Measurements from ENCODE around the gene POMP.

The POMP gene

DNA sequence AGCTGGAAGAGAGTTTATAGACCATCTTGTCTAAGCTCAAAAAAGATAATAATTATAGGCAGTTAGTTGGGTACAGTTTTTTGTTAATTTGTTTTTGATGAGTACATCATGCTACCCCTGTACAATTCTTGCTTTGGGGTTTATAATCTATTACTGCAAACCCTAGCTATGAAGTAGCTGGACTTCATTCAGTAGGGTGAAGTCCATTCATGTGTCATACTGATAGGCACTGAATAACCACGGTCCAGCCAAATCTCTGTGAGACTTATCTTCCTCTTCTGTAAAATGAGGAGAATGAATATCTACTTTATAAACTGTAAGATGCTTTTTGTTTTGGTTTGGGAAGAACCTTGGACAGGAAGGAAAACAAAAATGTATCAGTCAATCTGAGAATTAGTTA is 40.3 kb downstream of the POMP start:
- ATAC-seq: no peak
- Mint-ChIP-seq H3K9me3 (no peaks in the 10 kb centered on the region), H3K4me3 (no peak overlapping the region), H3K27ac (no peak overlapping the region), H3K36me3 (ENCODE audit: low read depth) (peaks cover 29% of the 10 kb centered on the region), H3K27me3 (no peaks in the 10 kb centered on the region), H3K4me1 (no peaks in the 10 kb centered on the region)
- no peak for DNase-seq

DNA sequence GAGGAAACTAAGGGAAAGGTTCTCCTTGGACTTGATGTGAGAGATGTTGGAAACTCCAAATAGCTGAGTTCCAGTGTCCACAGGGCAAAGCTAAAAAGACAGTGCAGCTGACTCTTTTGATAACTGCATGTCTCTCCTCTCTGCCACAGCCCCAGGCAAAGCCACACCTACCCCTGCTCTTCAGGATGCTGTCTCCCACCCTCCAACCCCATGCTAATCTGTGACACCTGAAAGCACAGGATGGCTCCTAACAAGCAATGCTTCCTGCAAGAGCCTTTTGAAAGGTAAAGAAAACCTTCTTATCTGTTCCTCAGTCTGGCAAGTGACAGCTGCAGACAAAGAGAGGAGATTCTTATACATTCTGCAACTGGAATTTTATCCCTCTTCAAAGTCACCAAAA is 45.4 kb downstream of the POMP start:
- no peak for DNase-seq
- Mint-ChIP-seq H3K9me3 (no peaks in the 10 kb centered on the region), H3K27ac (no peak overlapping the region), H3K36me3 (ENCODE audit: low read depth) (peaks cover 27% of the 10 kb centered on the region), H3K4me3 (no peak overlapping the region), H3K27me3 (no peaks in the 10 kb centered on the region), H3K4me1 (peaks cover 11% of the 10 kb centered on the region)
- no peak for ATAC-seq

- no peaks in the 10 kb centered on the region for H3K27me3 Mint-ChIP-seq
- DNase-seq: no peak
- no peak overlapping the region for H3K27ac Mint-ChIP-seq
- no peak for ATAC-seq
- no peaks in the 10 kb centered on the region for H3K9me3 Mint-ChIP-seq
- H3K4me3 Mint-ChIP-seq: no peak overlapping the region
- H3K36me3 Mint-ChIP-seq (ENCODE audit: low read depth): peaks cover 27% of the 10 kb centered on the region
- H3K4me1 Mint-ChIP-seq: peaks cover 11% of the 10 kb centered on the region
Measured at GRCh38 chr13:28704919-28705318, 46.0 kb downstream of the POMP start.

GRCh38 chr13:28705461-28706083 is 46.6 kb downstream of the POMP start:
- Mint-ChIP-seq H3K9me3 (no peaks in the 10 kb centered on the region), H3K27ac (no peak overlapping the region), H3K36me3 (ENCODE audit: low read depth) (peaks cover 22% of the 10 kb centered on the region), H3K4me1 (peaks cover 11% of the 10 kb centered on the region), H3K27me3 (no peaks in the 10 kb centered on the region), H3K4me3 (no peak overlapping the region)
- ATAC-seq (no peak), DNase-seq (no peak)

DNA sequence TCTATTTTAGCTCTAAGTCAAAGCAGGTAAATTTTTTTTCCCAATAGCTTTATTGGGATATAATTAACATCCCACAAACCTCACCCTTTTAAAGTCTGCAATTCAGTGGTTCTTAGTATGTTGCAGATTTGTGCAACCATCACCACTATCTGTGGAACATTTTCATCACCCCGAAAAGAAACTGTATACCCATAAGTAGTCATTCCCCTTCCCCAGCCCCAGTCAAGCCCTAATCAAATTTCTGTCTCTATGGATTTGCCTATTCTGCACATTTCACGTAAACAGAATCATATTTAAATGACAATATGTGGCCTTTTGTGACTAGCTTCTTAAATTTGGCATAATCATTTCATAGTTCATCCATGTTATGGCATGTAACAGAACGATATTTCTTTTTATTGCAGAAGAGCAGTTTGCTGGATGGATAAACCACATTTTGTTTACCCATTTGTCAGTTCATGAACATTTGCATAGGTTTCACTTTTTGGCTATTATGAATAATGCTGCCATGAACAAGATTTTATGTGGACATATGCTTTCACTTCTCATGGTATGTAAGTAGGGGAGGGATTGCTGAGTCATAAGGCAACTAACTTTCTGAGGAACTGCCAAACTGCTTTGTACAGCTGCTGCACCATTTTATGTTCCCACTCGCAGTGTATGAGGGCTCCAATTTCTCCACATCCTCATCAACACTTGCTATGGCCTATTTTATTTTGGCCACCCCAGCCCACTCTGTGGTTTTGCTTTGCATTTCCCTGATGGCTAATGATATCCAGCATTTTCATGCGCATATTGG is 48.9 kb downstream of the POMP start:
- Mint-ChIP-seq H3K4me3 (no peak overlapping the region), H3K27me3 (no peaks in the 10 kb centered on the region), H3K36me3 (ENCODE audit: low read depth) (peaks cover 13% of the 10 kb centered on the region)

DNA sequence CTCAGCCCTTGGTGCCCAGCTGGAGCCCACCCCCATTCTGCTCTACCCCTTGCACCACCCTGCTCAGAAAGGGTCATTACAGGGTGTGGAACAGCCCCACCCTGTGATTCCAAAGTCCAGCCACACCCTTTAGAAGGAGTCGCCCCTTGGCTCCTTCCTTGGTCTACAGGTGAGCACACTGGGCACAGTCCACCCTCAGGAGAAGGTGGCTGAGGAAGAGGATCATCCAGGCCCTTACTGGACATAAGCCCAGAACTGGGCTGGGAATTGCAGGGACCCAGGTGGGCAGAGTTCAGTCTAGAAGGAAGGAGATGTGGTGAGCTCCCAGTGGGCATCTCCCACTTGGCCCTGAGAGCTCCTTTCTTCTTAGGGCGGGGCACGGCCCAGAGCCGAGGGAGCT is 51.2 kb downstream of the POMP start:
- Mint-ChIP-seq H3K9me3 (no peaks in the 10 kb centered on the region), H3K27ac (no peak overlapping the region), H3K27me3 (no peaks in the 10 kb centered on the region), H3K36me3 (ENCODE audit: low read depth) (peaks cover 7% of the 10 kb centered on the region), H3K4me3 (no peak overlapping the region), H3K4me1 (peaks cover 14% of the 10 kb centered on the region)
- ATAC-seq (no peak), DNase-seq (no peak)

More for the DNA sequence above, 48.9 kb downstream of the POMP start:
- Mint-ChIP-seq H3K9me3 (no peaks in the 10 kb centered on the region), H3K4me1 (peaks cover 11% of the 10 kb centered on the region), H3K27ac (no peak overlapping the region)
- ATAC-seq (peak; percentile 80), DNase-seq (no peak)

GRCh38 chr13:28714651-28715050 is 55.7 kb downstream of the POMP start:
- Mint-ChIP-seq H3K27me3 (no peaks in the 10 kb centered on the region), H3K36me3 (ENCODE audit: low read depth) (no peaks in the 10 kb centered on the region), H3K4me3 (no peak overlapping the region), H3K9me3 (no peaks in the 10 kb centered on the region), H3K4me1 (peaks cover 29% of the 10 kb centered on the region), H3K27ac (no peak overlapping the region)
- no peak for ATAC-seq
- DNase-seq: no peak

DNA sequence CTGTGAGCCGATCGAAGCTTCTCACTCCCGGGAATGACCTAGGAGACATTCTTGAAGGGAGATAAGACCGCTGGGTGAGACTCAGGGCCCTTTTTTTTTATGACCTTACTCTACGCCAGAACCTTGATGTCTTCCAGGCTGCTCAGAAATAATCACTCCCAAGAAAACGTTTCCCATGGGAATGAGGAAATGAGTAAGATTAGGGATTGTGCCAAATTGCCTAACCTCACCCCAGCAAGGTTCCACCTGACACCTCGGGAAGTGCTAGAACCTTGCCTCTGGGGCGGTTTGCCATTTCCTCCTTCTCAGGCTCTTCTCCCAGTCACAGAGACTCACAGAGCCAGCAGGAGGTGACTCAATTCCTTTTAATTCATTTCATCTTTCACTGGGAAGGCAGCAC is 57.6 kb downstream of the POMP start:
- Mint-ChIP-seq H3K36me3 (ENCODE audit: low read depth) (no peaks in the 10 kb centered on the region), H3K27ac (no peak overlapping the region)

GRCh38 chr13:28717170-28717569 is 58.2 kb downstream of the POMP start:
- Mint-ChIP-seq H3K4me3 (peak overlapping the region; percentile 89), H3K27ac (no peak overlapping the region), H3K9me3 (no peaks in the 10 kb centered on the region), H3K27me3 (no peaks in the 10 kb centered on the region), H3K4me1 (peaks cover 29% of the 10 kb centered on the region), H3K36me3 (ENCODE audit: low read depth) (no peaks in the 10 kb centered on the region)
- ATAC-seq: no peak
- no peak for DNase-seq

More for the DNA sequence above, 57.6 kb downstream of the POMP start:
- ATAC-seq (no peak), DNase-seq (no peak)
- Mint-ChIP-seq H3K27me3 (no peaks in the 10 kb centered on the region), H3K4me3 (no peak overlapping the region), H3K9me3 (no peaks in the 10 kb centered on the region), H3K4me1 (peaks cover 29% of the 10 kb centered on the region)

GRCh38 chr13:28718196-28718542 is 59.2 kb downstream of the POMP start:
- Mint-ChIP-seq H3K27ac (peak overlapping the region; percentile 67), H3K4me3 (peak overlapping the region; percentile 89), H3K9me3 (no peaks in the 10 kb centered on the region), H3K4me1 (peaks cover 29% of the 10 kb centered on the region), H3K27me3 (peaks cover 2% of the 10 kb centered on the region), H3K36me3 (ENCODE audit: low read depth) (no peaks in the 10 kb centered on the region)
- ATAC-seq (no peak), DNase-seq (no peak)

DNA sequence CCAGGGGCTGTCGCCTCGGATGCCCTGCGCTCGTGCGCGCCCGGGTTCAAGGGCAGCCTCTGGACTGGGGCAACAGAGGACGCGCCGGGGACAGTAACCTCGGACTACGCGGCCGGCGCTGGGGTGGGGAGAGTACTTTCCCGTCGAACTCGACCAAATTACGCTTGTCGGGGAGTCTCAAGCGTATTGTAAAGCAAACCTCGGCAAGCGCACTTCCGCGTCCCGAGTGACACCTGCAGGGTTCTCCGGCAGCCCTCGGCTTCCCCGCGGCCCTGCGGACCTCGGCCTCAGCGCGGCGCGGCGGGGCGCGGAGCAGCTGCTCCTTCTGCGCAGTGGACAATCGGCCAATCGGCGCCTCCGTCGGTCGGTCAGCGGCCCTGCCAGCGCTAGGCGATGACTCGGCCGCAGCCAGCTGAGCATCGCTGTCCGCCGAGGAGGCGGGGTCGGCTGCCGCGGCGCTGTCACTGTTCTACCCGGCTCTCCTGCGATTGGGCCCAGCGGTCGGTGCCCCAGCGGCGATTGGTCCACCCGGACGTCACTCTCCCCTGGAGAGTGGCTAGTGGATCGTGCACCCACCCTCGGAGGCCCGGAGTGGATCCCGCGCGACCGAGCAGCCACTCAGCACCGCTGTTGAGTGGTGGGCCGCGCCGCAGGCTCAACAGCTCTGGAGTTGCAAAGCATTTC is 59.8 kb downstream of the POMP start, which contains the start of gene SLC46A3:
TSS of gene SLC46A3 (minus strand) at position 428 of the 684 bp plus-strand sequence. CDS start 972 bp downstream, outside the sequence.
- H3K27me3 Mint-ChIP-seq: peaks cover 2% of the 10 kb centered on the region
- peak; percentile 100 for ATAC-seq
- DNase-seq: peak; percentile 97
- H3K9me3 Mint-ChIP-seq: no peaks in the 10 kb centered on the region
- peaks cover 29% of the 10 kb centered on the region for H3K4me1 Mint-ChIP-seq
- H3K27ac Mint-ChIP-seq: peak within 1 kb of the TSS; percentile 87
- peak within 1 kb of the TSS; percentile 89 for H3K4me3 Mint-ChIP-seq
- no peaks in the 10 kb centered on the region for H3K36me3 Mint-ChIP-seq (ENCODE audit: low read depth)

DNA sequence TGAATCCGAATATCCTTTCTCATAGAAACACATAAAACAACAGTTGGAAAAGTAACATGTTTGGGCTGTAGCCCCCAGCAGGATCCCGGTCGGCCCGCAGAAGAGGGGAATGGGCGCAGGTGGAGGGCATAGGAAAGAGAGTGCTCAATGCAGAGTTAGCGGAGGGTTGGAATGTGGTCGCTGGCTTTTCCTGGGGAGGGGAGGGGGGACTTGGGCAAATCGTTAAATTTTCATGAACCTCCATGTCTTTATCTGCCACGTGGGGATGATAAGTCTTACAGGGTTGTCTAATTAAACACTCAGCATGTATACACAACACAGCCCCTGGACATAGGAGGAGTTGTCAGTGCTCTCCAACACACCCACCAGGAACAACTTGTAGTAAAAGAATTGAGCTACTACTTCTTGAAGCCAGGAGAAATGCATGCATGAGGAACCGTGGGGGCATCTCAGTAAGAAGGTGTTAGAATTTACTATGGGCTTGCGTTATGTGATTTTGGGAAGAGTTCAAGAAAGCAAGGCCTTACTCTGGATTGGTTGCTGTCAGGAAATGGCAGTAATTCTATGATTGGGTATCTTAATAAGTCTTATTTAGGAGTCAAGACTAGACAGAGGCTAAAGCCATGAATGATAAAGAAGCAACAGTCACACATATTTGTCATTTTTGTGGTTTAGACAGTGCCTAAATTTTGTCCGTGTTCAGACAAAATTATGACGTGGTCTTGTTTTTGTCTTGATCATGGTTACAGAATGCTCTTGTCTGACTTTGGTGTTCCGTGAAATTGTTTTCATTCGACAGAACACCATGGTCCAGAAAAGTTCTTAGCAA is 60.5 kb downstream of the POMP start:
- Mint-ChIP-seq H3K27me3 (peaks cover 2% of the 10 kb centered on the region), H3K36me3 (ENCODE audit: low read depth) (no peaks in the 10 kb centered on the region), H3K4me3 (peak overlapping the region; percentile 89), H3K4me1 (peaks cover 29% of the 10 kb centered on the region), H3K9me3 (no peaks in the 10 kb centered on the region), H3K27ac (peak overlapping the region; percentile 87)
- no peak for ATAC-seq
- no peak for DNase-seq

DNA sequence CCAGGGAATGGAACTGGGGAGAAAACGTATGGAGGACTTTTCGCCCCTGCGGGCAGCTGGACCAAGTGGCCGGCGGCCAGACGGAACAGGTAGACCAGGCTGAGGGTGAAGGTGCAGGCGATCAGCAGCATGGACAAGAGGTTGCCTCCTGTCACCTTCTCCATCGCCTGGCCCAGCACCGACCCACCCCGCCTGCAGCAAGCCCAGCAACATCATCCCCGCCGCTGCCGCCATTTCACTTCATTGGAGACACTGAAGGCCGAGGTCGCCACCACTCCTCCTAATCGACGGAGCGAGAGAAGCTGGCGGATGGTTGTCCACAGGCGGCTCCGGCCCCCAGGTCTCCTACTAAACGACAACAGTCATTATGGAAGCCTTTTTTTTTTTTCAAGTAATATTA is 64.9 kb downstream of the POMP start:
- Mint-ChIP-seq H3K9me3 (no peaks in the 10 kb centered on the region), H3K27me3 (peaks cover 10% of the 10 kb centered on the region), H3K27ac (no peak overlapping the region), H3K36me3 (ENCODE audit: low read depth) (no peaks in the 10 kb centered on the region), H3K4me1 (peaks cover 8% of the 10 kb centered on the region), H3K4me3 (no peak overlapping the region)
- no peak for ATAC-seq
- no peak for DNase-seq

DNA sequence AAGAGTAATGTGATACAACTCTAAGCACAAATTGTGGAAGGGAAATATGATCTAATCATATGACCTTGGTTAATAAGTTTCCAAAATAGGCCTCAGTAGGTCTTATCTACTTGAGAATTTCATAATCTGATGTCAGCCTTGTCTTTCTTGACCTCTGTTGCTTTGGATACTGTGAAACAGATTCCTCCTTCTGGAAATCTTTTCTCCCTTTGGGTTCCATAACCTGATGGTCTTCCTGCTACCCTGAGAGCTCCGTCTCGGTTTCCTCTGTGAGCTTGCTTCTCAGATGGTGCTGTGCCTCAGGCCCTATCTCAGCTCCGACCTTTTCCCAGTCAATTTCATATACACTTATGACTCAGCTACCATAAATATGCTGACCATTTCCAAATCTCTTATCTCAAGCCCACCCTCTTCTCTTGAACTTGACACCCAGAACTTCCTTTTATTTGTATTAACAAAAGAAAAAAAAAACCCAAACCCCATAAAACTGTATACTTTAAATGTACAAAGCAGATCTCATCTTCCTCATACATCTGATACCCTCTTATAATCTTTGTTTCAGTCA is 66.2 kb downstream of the POMP start:
- Mint-ChIP-seq H3K9me3 (no peaks in the 10 kb centered on the region), H3K36me3 (ENCODE audit: low read depth) (no peaks in the 10 kb centered on the region), H3K4me1 (no peaks in the 10 kb centered on the region), H3K27me3 (peaks cover 10% of the 10 kb centered on the region), H3K27ac (no peak overlapping the region), H3K4me3 (no peak overlapping the region)
- DNase-seq (no peak), ATAC-seq (no peak)

All from activated naive CD8-positive, alpha-beta T cell treated with anti-CD3 and anti-CD28 coated beads, Interleukin-2, amount 50 U/mL, for 24 hours (primary cell).